BLaER1 treated with 17β-estradiol and CSF1 and Interleukin-3, amounts not matched to agents 10 nM and 100 nM (cell line): ENCODE data around the gene TLR5.

Experiments used
- H3K27ac ChIP-seq, 11 experiments: shearing (Covaris generic); formaldehyde crosslinking; 2 replicates each; pipeline ENCODE4 v1.8.1; 2022
- H3K27me3 ChIP-seq, 11 experiments: shearing (Covaris generic); formaldehyde crosslinking; 2 replicates each; pipeline ENCODE4 v1.8.1; 2022
- H3K36me3 ChIP-seq, 11 experiments: shearing (Covaris generic); formaldehyde crosslinking; 2 replicates each; pipeline ENCODE4 v1.8.1; 2022
- H3K4me1 ChIP-seq, 10 experiments: shearing (Covaris generic); formaldehyde crosslinking; 2 replicates each; pipeline ENCODE4 v1.8.1; 2022
- H3K4me2 ChIP-seq, 11 experiments: shearing (Covaris generic); formaldehyde crosslinking; 2 replicates each; pipeline ENCODE4 v1.8.1; 2022
- H3K4me3 ChIP-seq, 10 experiments: shearing (Covaris generic); formaldehyde crosslinking; 2 replicates each; pipeline ENCODE4 v1.8.1; 2022
- H3K9ac ChIP-seq, 11 experiments: shearing (Covaris generic); formaldehyde crosslinking; 2 replicates each; pipeline ENCODE4 v1.8.1; 2022
- H3K9me3 ChIP-seq, 11 experiments: shearing (Covaris generic); formaldehyde crosslinking; replicated peaks in 1 of 11; 2 replicates each; pipeline ENCODE4 v1.8.1; 2022
- H4K20me1 ChIP-seq, 11 experiments: shearing (Covaris generic); formaldehyde crosslinking; 2 replicates each; pipeline ENCODE4 v1.8.1; 2022
- Cebpa-rat ChIP-seq, 11 experiments: shearing (Covaris generic); IDR thresholded peaks; 2 replicates each; pipeline ENCODE4 v1.8.1; 2022

The TLR5 gene

GRCh38 chr1:223089250-223089649 is 53.8 kb downstream of the TLR5 start:
- Histone ChIP-seq H3K9ac (no peak overlapping the region), H3K27me3 (no peaks in the 10 kb centered on the region), H3K36me3 (no peaks in the 10 kb centered on the region), H3K27ac (no peak overlapping the region), H3K9me3 (no peaks in the 10 kb centered on the region), H3K4me3 (no peak overlapping the region), H4K20me1 (no peaks in the 10 kb centered on the region), H3K4me1 (peaks cover 0 to 9% (median 0%) of the 10 kb centered on the region in 10 experiments; a peak in 3 of 20 replicates), H3K4me2 (no peak overlapping the region)
- no peak for TF ChIP-seq Cebpa-rat (IDR thresholded peaks at IDR 0.05)

DNA sequence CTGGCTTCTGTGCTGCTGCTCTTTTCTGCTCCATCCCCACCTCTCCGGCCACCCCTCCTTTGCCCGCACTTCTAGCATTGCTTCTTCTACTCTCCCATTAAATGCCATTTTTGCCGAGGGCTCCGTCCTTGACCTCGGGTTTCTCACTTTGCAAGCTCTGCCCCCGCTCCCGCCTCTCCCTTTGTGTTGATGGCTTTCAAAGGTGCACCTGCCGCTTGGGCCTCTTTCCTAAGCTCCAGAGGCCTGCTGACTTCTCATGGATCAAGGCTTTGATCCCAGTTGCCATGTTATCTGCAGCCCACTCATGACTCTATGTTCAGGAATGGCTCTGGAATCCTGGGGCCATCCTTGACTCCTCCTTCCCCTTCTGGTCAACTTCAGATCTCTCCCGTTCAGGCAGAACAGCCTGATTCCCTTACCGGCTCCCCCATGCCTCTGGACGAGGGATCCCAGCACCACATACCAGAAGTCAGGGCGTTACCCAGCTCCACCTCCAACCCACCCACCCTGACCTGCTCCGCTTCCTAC is 54.3 kb downstream of the TLR5 start:
- no peaks in the 10 kb centered on the region for H4K20me1 ChIP-seq
- H3K9ac ChIP-seq, result no peak overlapping the region
- no peaks in the 10 kb centered on the region for H3K36me3 ChIP-seq
- no peak overlapping the region for H3K4me2 ChIP-seq
- H3K27ac ChIP-seq, result no peak overlapping the region
- TF ChIP-seq Cebpa-rat (IDR thresholded peaks at IDR 0.05), result no peak
- no peaks in the 10 kb centered on the region for H3K27me3 ChIP-seq
- H3K4me3 ChIP-seq, result no peak overlapping the region
- no peaks in the 10 kb centered on the region for H3K9me3 ChIP-seq
- peaks cover 0 to 9% (median 0%) of the 10 kb centered on the region in 10 experiments; a peak in 3 of 20 replicates for H3K4me1 ChIP-seq

GRCh38 chr1:223087291-223088255 is 55.5 kb downstream of the TLR5 start:
- H3K4me2 ChIP-seq, result 0 out of 22 replicates have a peak overlapping the region, but pooled peaks of 1 of the 11 experiments have one; percentile 1
- TF ChIP-seq Cebpa-rat (IDR thresholded peaks at IDR 0.05), result no peak
- no peak overlapping the region for H3K27ac ChIP-seq
- peaks cover 0 to 15% (median 3%) of the 10 kb centered on the region in 10 experiments; a peak in 9 of 20 replicates for H3K4me1 ChIP-seq
- H3K27me3 ChIP-seq, result no peaks in the 10 kb centered on the region
- no peaks in the 10 kb centered on the region for H3K36me3 ChIP-seq
- H3K4me3 ChIP-seq, result no peak overlapping the region
- H4K20me1 ChIP-seq, result no peaks in the 10 kb centered on the region
- no peaks in the 10 kb centered on the region for H3K9me3 ChIP-seq
- H3K9ac ChIP-seq, result no peak overlapping the region

DNA sequence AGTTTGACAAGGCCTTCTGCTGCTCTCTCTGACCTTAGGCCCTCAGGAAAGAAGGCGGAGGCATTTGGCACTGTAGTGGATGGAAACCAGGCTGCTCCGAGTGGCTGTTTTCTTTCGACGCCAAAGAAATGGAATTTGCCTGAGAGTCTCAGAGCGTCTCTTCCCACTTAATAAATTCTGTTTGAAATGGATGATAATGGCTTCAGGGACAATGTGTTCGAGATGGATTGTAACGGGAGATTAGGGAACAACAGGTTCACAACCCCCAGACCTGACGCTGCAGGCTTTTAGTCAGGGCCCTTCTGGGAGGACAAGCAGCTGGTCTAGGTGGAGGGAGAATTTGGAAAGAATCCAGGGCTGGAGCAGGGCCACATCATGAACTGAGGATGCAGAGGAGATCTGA is 58.6 kb downstream of the TLR5 start:
- no peaks in the 10 kb centered on the region for H3K9me3 ChIP-seq
- H4K20me1 ChIP-seq, result no peaks in the 10 kb centered on the region
- H3K4me1 ChIP-seq, result peaks cover 0 to 29% (median 11%) of the 10 kb centered on the region in 10 experiments; a peak in 12 of 20 replicates
- TF ChIP-seq Cebpa-rat (IDR thresholded peaks at IDR 0.05), result no peak
- no peak overlapping the region for H3K9ac ChIP-seq
- H3K27ac ChIP-seq, result no peak overlapping the region
- H3K27me3 ChIP-seq, result no peaks in the 10 kb centered on the region
- no peaks in the 10 kb centered on the region for H3K36me3 ChIP-seq
- H3K4me3 ChIP-seq, result no peak overlapping the region
- no peak overlapping the region for H3K4me2 ChIP-seq

GRCh38 chr1:223083831-223084230 is 59.2 kb downstream of the TLR5 start:
- H3K4me2 ChIP-seq, result no peak overlapping the region
- TF ChIP-seq Cebpa-rat (IDR thresholded peaks at IDR 0.05), result no peak
- peaks cover 0 to 35% (median 16%) of the 10 kb centered on the region in 10 experiments; a peak in 12 of 20 replicates for H3K4me1 ChIP-seq
- H3K4me3 ChIP-seq, result no peak overlapping the region
- H3K36me3 ChIP-seq, result no peaks in the 10 kb centered on the region
- H3K27ac ChIP-seq, result no peak overlapping the region
- no peaks in the 10 kb centered on the region for H3K9me3 ChIP-seq
- H4K20me1 ChIP-seq, result no peaks in the 10 kb centered on the region
- H3K9ac ChIP-seq, result no peak overlapping the region
- H3K27me3 ChIP-seq, result no peaks in the 10 kb centered on the region

DNA sequence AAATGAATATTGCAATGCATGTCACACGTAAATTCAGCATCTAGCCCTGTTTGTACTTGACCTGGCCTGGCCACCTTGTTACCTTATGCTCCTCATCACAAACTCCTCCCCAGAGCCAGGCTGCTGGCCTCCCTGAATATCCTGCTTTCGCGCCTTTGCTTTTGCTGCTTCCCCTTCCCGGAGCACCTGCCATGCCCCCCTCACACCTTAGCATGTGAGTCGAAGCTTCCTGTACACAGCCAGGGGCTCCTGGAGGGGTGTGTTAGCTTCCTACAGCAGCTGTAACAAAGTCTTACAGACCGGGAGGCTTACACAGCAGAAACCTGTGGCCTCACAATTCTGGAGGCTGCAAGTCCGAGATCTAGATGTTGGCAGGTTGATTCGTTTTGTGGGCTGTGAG is 60.1 kb downstream of the TLR5 start:
- no peak for TF ChIP-seq Cebpa-rat (IDR thresholded peaks at IDR 0.05)
- H3K9me3 ChIP-seq, result no peaks in the 10 kb centered on the region
- H3K36me3 ChIP-seq, result no peaks in the 10 kb centered on the region
- H3K27ac ChIP-seq, result no peak overlapping the region
- H4K20me1 ChIP-seq, result no peaks in the 10 kb centered on the region
- H3K9ac ChIP-seq, result no peak overlapping the region; a peak in 1 of 22 replicates
- peak overlapping the region in 4 of 11 experiments; percentile 33 to 62 (median 43); a peak in 8 of 22 replicates for H3K4me2 ChIP-seq
- H3K4me1 ChIP-seq, result peaks cover 0 to 39% (median 21%) of the 10 kb centered on the region in 10 experiments; a peak in 17 of 20 replicates
- H3K4me3 ChIP-seq, result no peak overlapping the region
- no peaks in the 10 kb centered on the region for H3K27me3 ChIP-seq

GRCh38 chr1:223081181-223081994 is 61.7 kb downstream of the TLR5 start:
- H3K4me3 ChIP-seq, result peak overlapping the region in 8 of 10 experiments; percentile 13 to 56 (median 46); a peak in 11 of 20 replicates
- H4K20me1 ChIP-seq, result no peaks in the 10 kb centered on the region
- H3K36me3 ChIP-seq, result no peaks in the 10 kb centered on the region
- H3K4me2 ChIP-seq, result peak overlapping the region; percentile 33 to 94 (median 60); a peak in 21 of 22 replicates
- no peaks in the 10 kb centered on the region for H3K9me3 ChIP-seq
- H3K9ac ChIP-seq, result peak overlapping the region; percentile 12 to 72 (median 55); a peak in 20 of 22 replicates
- H3K27ac ChIP-seq, result peak overlapping the region in 9 of 11 experiments; percentile 2 to 75 (median 53); a peak in 12 of 22 replicates
- peaks cover 6 to 49% (median 31%) of the 10 kb centered on the region in 10 experiments; a peak in 18 of 20 replicates for H3K4me1 ChIP-seq
- no peaks in the 10 kb centered on the region for H3K27me3 ChIP-seq
- no peak for TF ChIP-seq Cebpa-rat (IDR thresholded peaks at IDR 0.05)

DNA sequence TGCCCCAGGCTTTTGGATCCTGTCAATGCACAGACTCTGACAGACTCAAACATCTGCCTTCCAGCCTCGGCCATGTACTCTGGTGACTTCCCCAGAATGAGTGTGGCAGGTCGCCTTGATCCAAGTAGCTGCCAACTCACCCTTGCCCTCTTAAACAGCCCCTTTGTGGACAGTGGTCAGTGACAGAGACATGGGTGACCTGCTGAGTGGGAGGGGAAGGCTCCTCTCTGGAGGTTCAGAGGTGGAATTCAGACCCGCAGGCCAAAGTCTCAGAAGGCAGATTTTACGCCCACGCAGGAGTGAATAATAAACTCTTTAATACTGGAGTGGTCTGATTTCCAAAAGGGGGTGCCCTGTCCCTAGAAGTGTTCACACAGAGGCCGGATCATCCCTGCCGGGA is 63.5 kb downstream of the TLR5 start:
- Histone ChIP-seq H3K27ac (no peak overlapping the region), H3K9me3 (no peaks in the 10 kb centered on the region), H3K4me3 (no peak overlapping the region), H3K9ac (no peak overlapping the region), H3K4me1 (peaks cover 6 to 49% (median 31%) of the 10 kb centered on the region in 10 experiments; a peak in 18 of 20 replicates), H3K36me3 (no peaks in the 10 kb centered on the region), H3K27me3 (no peaks in the 10 kb centered on the region), H3K4me2 (peak overlapping the region in 2 of 11 experiments; percentile 7 to 30; a peak in 1 of 22 replicates), H4K20me1 (no peaks in the 10 kb centered on the region)
- no peak for TF ChIP-seq Cebpa-rat (IDR thresholded peaks at IDR 0.05)
